ENCODE data around the gene ZNF30.

GRCh38 chr19:34910770-34911169, 15.9 kb upstream of the ZNF30 start:
- TF ChIP-seq, protein P1, sequence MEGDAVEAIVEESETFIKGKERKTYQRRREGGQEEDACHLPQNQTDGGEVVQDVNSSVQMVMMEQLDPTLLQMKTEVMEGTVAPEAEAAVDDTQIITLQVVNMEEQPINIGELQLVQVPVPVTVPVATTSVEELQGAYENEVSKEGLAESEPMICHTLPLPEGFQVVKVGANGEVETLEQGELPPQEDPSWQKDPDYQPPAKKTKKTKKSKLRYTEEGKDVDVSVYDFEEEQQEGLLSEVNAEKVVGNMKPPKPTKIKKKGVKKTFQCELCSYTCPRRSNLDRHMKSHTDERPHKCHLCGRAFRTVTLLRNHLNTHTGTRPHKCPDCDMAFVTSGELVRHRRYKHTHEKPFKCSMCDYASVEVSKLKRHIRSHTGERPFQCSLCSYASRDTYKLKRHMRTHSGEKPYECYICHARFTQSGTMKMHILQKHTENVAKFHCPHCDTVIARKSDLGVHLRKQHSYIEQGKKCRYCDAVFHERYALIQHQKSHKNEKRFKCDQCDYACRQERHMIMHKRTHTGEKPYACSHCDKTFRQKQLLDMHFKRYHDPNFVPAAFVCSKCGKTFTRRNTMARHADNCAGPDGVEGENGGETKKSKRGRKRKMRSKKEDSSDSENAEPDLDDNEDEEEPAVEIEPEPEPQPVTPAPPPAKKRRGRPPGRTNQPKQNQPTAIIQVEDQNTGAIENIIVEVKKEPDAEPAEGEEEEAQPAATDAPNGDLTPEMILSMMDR (conservative IDR thresholded peaks at IDR 0.05), result no peak
- TF ChIP-seq ZFX (IDR thresholded peaks at IDR 0.05), result no peak

All from C4-2B (cell line).